ENCODE data around the gene TMEM39B.

- no peak for TF ChIP-seq EZH2 (IDR thresholded peaks at IDR 0.05; ENCODE audit: low read length, missing control alignments)
- no peak for TF ChIP-seq CTCF (conservative IDR thresholded peaks at IDR 0.05 in 1 of 2, IDR thresholded peaks at IDR 0.05 in 1 of 2; ENCODE audit: low read depth in 1 of 2, low read length in 2 of 2)
Observed at GRCh38 chr1:32094746-32095521, 22.2 kb downstream of the TMEM39B start.
